Inferior parietal cortex (tissue), 1 donor: ENCODE results near the gene GLP2R.

Experiments used
- DNase-seq: peaks from one replicate; pipeline ENCODE4 v3.0.0-alpha.2; 2016; ENCODE audit errors: extremely low spot score

The GLP2R gene

DNA sequence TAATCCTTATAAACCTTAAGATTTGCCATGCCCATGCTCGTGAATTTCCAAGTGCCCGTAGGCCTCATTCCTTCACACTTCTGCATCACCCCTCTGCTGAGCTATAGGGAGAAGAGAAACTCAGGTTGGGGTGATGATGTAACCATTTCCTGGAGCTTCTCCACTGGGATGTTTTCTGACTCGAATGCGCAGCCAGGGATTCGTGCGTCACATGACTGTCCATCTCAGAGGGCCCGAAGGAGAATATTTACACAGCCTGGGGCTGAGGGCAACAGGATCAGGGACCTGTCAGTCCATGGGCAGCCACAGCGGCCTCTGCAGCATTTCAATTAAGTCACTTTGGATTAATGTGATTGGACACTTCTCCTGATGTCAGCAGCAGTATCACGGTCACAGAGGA lies 12.6 kb upstream of the GLP2R start:
- no peak for DNase-seq

GRCh38 chr17:9814337-9814945 lies 11.3 kb upstream of the GLP2R start:
- DNase-seq, result no peak

- no peak for DNase-seq
Measured at GRCh38 chr17:9816472-9816871, 9.3 kb upstream of the GLP2R start.

DNA sequence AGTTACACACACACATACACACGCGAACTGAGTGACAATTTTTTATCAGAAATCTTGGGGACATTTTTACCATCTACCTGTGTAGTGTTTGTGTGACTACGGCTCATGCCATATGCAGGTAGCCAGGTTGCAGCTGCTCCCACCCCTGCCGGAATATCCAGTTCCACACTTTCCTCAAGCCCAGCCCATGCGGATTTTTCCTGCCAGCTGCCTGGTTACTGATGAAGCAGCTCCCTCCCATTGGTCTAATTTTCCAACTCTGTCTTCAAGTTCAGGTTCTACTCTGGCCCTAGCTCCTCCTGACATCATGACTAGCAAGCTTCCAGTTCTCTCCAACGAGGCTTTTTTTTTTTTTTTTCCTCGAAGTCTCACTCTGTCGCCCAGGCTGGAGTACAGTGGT lies 8.6 kb upstream of the GLP2R start:
- no peak for DNase-seq

GRCh38 chr17:9818760-9819159 lies 7.0 kb upstream of the GLP2R start:
- DNase-seq, result no peak

DNA sequence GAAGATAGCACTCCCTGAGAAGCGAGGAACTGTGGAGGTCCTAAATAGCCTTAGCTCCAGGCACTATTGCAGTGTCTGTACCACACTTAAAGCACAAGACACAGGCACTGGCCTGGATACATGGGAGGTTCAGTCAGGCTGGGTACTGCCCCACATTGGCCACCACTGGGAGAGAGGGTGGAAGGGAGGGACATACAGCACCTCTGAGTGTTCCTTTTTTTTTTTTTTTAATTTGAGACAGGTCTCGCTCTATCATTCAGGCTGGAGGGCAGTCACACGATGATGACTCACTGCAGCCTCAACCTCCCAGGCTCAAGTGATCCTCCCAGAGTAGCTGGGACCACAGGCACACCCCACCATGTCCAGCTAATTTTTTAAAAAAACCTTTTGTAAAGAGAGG lies 5.3 kb upstream of the GLP2R start:
- no peak for DNase-seq

DNA sequence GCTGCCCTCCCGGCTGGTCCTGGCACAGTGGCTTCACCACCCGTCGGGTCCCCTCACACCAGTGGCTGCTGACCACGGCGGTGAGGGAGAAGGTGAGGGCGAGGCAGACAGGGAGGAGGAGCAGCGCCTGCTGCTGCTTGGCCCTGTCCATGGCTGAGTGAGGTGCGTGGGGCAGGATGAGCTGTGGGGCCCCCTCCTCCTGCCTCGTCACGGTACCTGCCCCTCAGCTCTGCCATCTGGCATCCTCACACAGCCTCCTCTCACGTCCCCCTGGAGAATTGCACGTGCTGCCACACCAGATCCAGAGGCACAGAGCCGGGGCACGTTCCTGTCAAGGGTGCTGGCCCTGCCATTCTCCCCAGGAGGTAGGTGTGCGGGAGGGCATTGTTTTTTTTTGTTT lies 3.8 kb upstream of the GLP2R start, which contains the start of gene GSG1L2:
GSG1L2 (minus strand) TSS at position 159 of the 400 bp plus-strand sequence; CDS start at position 151, 8 bp downstream.
- DNase-seq, result no peak

DNA sequence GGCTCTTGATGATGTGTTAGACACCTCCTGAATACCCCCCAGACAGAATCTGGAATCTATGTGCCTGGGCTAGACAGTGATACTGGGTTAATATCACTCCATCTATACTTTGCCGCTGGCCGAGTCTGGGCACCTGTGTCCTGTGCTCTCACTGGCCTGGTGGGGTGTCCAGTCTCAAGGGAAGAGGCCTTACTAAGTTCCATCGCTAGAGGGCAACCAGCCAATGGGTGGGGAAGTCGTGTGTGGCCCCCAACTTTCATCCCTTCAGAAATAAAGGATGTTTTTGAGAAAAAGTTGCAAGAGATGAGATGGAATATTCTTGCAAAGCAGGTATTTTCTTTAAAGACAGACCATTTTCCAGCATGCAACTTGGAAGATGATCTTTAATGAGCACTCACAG lies 1.6 kb upstream of the GLP2R start:
- no peak for DNase-seq

GRCh38 chr17:9824797-9825338 lies 856 bp upstream of the GLP2R start:
- DNase-seq, result no peak

DNA sequence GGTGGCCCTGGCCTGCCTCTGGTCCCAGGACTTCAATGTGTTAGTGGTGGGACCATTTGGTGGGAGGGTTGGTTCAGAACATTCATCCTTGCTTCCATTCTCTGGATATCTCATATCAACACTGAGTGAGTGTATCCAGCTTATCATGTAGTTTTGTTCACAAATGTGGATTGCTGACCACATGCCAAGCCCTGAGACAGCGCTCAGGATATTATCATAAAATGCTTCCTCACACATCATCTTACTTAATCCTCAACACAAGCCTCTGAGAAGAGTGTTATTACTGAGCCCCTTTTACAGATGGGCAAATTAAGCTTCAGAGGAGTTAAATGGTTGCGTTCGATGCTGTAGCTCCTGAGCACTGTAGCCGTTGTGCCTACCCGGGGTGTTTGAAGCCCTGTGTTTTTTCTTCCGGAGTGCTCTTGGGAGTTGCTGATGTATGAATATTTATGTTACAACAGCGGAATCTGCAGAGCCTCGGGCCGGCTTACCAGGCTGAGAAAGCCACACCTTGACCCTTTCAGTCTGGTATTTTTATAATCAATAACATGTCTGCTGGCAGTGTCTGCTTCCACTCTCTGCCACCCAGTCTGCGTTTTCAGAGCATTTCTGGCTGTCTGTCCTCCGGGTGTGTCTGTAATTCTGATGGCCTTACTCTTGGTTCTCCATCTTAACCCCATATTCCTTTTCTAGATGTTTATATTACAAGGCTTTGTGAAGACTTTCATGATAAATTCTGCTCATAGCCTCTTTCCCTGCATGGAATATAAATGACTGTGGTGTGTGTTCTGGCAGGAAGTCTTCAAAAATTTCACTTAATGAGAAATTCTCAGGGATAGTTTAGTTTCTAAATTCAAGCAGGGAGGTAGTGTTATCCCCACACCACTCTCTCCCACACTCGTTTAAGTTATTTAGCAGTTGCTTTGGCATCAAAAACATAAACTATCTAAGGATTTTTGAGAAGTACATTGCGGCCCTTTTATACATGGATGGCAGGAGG lies 2.9 kb downstream of the GLP2R start:
- DNase-seq, result no peak

DNA sequence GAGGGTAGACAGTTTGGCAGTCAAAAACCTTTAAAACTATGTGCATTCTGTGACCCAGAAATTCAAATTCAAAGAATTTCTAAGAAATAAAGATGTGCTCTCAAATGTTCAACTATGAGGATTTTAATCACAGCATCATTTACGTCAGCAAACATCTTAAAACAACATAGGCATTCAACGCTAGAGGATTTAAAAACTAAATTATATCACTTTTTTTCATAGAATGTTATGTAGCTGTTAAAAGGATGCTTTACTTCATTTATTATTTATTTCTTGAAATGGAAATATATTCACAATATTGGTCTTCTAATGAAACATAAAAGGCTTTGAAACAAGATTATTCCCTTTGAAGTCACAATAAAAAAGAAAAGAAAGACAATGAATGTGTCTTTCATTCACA lies 3.6 kb downstream of the GLP2R start:
- DNase-seq, result no peak

- DNase-seq, result no peak
Measured at GRCh38 chr17:9830711-9831110, 5.0 kb downstream of the GLP2R start.

DNA sequence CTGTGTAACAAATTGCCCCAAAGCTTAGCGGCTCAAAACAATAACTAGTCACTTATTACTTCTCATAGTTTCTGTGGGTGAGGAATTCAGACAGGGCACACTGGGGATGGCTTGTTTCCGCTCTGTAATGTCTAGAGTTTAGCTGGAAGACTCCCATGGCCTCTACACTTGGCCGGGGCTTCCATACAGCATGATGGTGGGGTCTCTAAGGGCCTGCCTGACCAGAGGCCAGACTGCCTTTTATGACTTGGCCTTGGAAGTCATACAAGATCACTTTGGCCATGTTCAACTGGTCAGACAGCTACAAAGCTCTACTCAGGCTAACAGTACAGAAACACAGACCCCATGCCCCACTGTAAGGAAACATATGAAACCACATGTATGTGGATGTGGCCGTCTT lies 8.2 kb downstream of the GLP2R start:
- DNase-seq, result no peak

- no peak for DNase-seq
Measured at GRCh38 chr17:9837551-9838471, 12.1 kb downstream of the GLP2R start.

GRCh38 chr17:9839433-9839832 lies 13.7 kb downstream of the GLP2R start:
- no peak for DNase-seq

DNA sequence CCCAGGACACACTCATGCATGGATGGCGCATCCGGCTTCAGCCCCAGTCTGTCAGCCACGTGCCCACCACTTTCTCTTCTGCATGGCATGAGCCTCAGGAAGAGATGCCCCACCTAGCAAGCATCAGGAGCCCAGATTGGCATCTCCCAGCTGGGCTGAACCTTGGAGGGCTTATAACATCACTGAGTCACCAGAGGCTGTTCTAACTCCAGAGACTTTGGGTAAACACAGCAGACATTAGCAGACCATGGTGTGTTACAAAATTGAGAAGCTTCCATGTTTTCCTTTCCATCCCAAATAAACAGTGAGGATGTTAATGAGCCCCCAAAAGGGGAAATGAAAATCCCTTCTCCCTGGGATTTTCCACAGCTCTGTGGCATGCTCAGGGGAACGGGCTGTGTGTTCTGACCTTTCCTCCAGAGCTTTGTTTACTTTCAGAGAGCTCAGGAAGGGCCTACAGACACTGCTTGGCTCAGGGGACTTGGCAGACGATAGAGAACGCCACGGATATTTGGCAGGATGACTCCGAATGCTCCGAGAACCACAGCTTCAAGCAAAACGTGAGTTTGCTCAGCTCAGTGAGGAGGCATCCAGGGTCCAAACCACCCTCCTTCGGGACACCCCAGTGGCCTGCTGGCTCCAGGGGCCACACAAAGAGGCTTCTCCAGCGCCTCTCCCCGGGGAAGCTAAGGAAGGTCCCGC lies 16.5 kb downstream of the GLP2R start:
- no peak for DNase-seq

GRCh38 chr17:9843152-9844010 lies 17.7 kb downstream of the GLP2R start:
- DNase-seq, result no peak

- no peak for DNase-seq
Measured at GRCh38 chr17:9844153-9844552, 18.4 kb downstream of the GLP2R start.

DNA sequence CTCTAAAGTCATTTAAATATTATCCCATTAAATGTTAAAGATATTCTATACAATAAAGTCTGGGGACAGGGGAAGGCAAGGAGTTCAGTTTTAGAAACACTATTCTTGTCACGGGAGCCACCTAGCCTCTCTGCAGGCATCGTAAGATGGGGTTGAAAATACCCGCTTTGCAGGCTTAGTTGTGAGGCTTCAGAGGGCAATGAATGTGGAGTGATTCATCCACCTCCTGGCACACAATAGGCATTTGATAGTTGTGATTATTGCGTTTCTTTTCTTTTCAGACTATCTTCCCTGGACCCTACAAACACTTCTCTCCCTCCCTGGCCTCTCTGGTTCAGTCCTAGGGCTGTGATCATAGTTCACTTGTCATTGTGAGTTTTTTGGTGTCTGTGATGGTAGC lies 19.6 kb downstream of the GLP2R start:
- no peak for DNase-seq

GRCh38 chr17:9850151-9850550 lies 24.4 kb downstream of the GLP2R start:
- no peak for DNase-seq
